Measurements from ENCODE around the gene CABP7. TPM values are rescaled to one million over a fixed set of nuclear protein-coding genes. Genes with fewer than 3 reads are reported as not detected.

The CABP7 gene
- total RNA-seq, 2 experiments from 2014 or later: 0.33 to 0.45 TPM

DNA sequence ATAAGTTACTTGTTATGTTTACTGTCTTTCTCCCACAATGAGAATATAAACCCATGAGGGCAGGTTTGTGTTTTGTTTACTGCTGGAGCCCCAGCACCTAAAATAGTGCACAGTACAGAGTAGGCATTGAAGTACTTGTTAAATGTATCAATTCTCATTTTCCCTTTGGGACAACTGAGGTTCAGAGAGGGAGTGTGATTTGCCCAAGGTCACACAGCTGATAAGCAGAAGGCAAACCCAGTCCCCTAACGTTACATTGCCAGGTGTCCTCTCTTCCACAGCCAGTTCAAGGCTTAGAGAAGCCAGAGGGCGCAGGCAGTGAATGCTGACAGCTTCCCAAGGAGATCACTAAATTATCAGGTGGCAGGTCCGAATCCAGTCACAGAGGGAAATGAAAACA, 30.2 kb downstream of the CABP7 start:
- Histone ChIP-seq H3K9me3 (ENCODE audit: control insufficient read depth in 1 of 2, insufficient read depth in 1 of 2, low read length in 2 of 2) (no peaks in the 10 kb centered on the region), H3K36me3 (ENCODE audit: insufficient read depth, low read length) (peaks cover 29% of the 10 kb centered on the region), H3K4me3 (ENCODE audit: low read length) (no peak overlapping the region), H3K4me1 (ENCODE audit: insufficient read depth, low read length) (peaks cover 18% of the 10 kb centered on the region), H3K27me3 (ENCODE audit: control insufficient read depth in 1 of 2, insufficient read depth in 2 of 2, low read length in 2 of 2) (no peaks in the 10 kb centered on the region), H3K27ac (ENCODE audit: low read depth in 1 of 2, low read length in 2 of 2) (peak overlapping the region in 1 of 2 donors; percentile 22)
- no peak for ATAC-seq (ENCODE audit: poor library complexity)
- H3K36me3 Mint-ChIP-seq (ENCODE audit: low read depth): peaks cover 46% of the 10 kb centered on the region
- no peaks in the 10 kb centered on the region for H3K9me3 Mint-ChIP-seq
- POLR2A ChIA-PET: no interaction called here
- intact Hi-C loops (cut with DNase I, micrococcal nuclease): no loop called here
- no peaks in the 10 kb centered on the region for H3K27me3 Mint-ChIP-seq
- TF ChIP-seq, protein P1, sequence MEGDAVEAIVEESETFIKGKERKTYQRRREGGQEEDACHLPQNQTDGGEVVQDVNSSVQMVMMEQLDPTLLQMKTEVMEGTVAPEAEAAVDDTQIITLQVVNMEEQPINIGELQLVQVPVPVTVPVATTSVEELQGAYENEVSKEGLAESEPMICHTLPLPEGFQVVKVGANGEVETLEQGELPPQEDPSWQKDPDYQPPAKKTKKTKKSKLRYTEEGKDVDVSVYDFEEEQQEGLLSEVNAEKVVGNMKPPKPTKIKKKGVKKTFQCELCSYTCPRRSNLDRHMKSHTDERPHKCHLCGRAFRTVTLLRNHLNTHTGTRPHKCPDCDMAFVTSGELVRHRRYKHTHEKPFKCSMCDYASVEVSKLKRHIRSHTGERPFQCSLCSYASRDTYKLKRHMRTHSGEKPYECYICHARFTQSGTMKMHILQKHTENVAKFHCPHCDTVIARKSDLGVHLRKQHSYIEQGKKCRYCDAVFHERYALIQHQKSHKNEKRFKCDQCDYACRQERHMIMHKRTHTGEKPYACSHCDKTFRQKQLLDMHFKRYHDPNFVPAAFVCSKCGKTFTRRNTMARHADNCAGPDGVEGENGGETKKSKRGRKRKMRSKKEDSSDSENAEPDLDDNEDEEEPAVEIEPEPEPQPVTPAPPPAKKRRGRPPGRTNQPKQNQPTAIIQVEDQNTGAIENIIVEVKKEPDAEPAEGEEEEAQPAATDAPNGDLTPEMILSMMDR (IDR thresholded peaks at IDR 0.05): no peak
- peaks cover 14% of the 10 kb centered on the region for H3K4me1 Mint-ChIP-seq (ENCODE audit: low read depth)
- no peak overlapping the region for H3K27ac Mint-ChIP-seq
- DNase-seq: no peak
- H3K4me3 Mint-ChIP-seq: no peak overlapping the region
- CTCF ChIA-PET: no interaction called here

DNA sequence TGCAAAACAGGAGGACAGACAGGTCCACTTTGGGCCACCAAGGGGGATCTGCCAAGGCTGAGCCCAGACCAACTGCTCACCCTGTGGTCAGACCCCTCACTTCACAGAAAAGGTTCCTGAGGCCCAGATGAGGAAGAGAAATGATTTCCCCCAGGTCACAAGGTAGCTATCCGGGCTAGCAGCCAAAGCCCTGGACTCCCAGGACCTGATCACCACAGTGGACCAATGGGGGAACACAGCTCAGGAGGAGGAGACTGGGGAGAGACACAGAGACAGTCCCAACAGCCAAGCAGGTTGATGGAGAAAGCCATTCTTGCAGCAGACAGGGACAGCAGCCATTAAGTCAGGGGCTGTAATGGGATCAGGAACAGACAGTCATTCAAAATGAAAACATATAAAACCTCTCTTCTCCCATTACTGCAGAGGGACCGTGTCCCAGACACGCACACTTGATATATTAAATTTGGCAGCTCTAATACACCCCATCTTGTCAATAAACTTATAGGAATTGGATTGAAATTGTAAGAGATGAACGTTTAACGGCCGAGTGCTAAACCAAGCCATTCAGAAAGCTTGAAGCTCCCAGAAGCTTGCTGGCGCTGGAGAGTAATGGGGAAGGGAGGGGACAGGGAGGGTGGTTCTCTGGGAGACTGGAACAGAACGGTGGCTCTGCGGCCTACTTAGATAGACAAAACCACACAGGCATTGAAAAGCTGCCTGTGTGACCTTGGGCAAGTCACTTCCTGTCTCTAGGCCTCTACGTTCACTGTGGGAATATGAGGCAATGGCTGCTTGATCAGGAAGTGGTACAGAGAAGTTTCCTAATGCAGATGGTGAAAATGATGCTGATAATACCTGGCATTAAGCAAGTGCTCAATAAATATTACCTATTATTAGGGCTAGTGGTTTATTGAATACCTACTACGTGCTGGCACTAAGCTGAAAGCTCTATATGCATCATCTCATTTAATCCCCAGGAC, 31.0 kb downstream of the CABP7 start:
- H3K27ac Mint-ChIP-seq: peak overlapping the region; percentile 83
- peaks cover 42% of the 10 kb centered on the region for H3K36me3 Mint-ChIP-seq (ENCODE audit: low read depth)
- ChIA-PET POLR2A (interaction anchor here (1.9 kb wide), 1 partner anchor 16 kb away, joined by 8 read pairs; the partner anchor contains the start of genes UQCR10 and ZMAT5), CTCF (no interaction called here)
- peaks cover 20% of the 10 kb centered on the region for H3K36me3 ChIP-seq (ENCODE audit: insufficient read depth, low read length)
- intact Hi-C loops (cut with DNase I, micrococcal nuclease): no loop called here
- no peaks in the 10 kb centered on the region for H3K9me3 ChIP-seq (ENCODE audit: control insufficient read depth in 1 of 2, insufficient read depth in 1 of 2, low read length in 2 of 2)
- H3K9me3 Mint-ChIP-seq: no peaks in the 10 kb centered on the region
- H3K27ac ChIP-seq (ENCODE audit: low read depth in 1 of 2, low read length in 2 of 2): peak overlapping the region in 1 of 2 donors; percentile 23
- H3K4me3 Mint-ChIP-seq: no peak overlapping the region
- no peaks in the 10 kb centered on the region for H3K27me3 Mint-ChIP-seq
- DNase-seq (peak in 4 of 14 experiments; percentile 14 to 58 (median 56)), ATAC-seq (ENCODE audit: poor library complexity) (peak; percentile 61)
- peaks cover 14% of the 10 kb centered on the region for H3K4me1 Mint-ChIP-seq (ENCODE audit: low read depth)
- no peak overlapping the region for H3K4me3 ChIP-seq (ENCODE audit: low read length)
- peaks cover 18% of the 10 kb centered on the region for H3K4me1 ChIP-seq (ENCODE audit: insufficient read depth, low read length)
- TF ChIP-seq, protein P1 (IDR thresholded peaks at IDR 0.05): no peak
- H3K27me3 ChIP-seq (ENCODE audit: control insufficient read depth in 1 of 2, insufficient read depth in 2 of 2, low read length in 2 of 2): no peaks in the 10 kb centered on the region

DNA sequence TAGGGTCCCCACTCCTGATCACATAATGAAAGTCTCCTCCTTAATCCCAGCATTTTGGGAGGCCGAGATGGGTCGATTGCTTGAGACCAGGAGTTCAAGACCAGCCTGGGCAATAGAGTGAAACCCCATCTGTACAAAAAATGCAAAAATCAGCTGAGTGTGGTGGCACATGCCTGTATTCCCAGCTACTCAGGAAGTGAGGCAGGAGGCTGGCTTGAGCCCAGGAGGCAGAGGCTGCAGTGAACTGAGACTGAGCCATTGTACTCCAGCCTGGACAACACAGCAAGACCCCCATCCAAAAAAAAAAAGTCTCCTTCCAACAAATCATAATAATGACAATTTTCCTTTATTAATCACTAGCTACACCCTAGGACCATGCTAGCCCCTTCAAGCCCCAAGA, 31.9 kb downstream of the CABP7 start:
- Mint-ChIP-seq H3K27ac (no peak overlapping the region), H3K9me3 (no peaks in the 10 kb centered on the region), H3K36me3 (ENCODE audit: low read depth) (peaks cover 37% of the 10 kb centered on the region), H3K4me3 (no peak overlapping the region), H3K27me3 (no peaks in the 10 kb centered on the region), H3K4me1 (ENCODE audit: low read depth) (peaks cover 14% of the 10 kb centered on the region)
- TF ChIP-seq, protein P1 (IDR thresholded peaks at IDR 0.05): no peak
- peaks cover 18% of the 10 kb centered on the region for H3K4me1 ChIP-seq (ENCODE audit: insufficient read depth, low read length)
- DNase-seq (no peak), ATAC-seq (ENCODE audit: poor library complexity) (no peak)
- peaks cover 18% of the 10 kb centered on the region for H3K36me3 ChIP-seq (ENCODE audit: insufficient read depth, low read length)
- no peak overlapping the region for H3K4me3 ChIP-seq (ENCODE audit: low read length)
- peak overlapping the region in 1 of 2 donors; percentile 23 for H3K27ac ChIP-seq (ENCODE audit: low read depth in 1 of 2, low read length in 2 of 2)
- POLR2A ChIA-PET: interaction anchor here (1.9 kb wide), 1 partner anchor 15 kb away, joined by 8 read pairs; the partner anchor contains the start of genes UQCR10 and ZMAT5
- intact Hi-C loops (cut with DNase I, micrococcal nuclease): no loop called here
- CTCF ChIA-PET: no interaction called here
- no peaks in the 10 kb centered on the region for H3K9me3 ChIP-seq (ENCODE audit: control insufficient read depth in 1 of 2, insufficient read depth in 1 of 2, low read length in 2 of 2)
- no peaks in the 10 kb centered on the region for H3K27me3 ChIP-seq (ENCODE audit: control insufficient read depth in 1 of 2, insufficient read depth in 2 of 2, low read length in 2 of 2)

Measured in CD4-positive, alpha-beta T cell (primary cell).